ENCODE results near the gene CXCL14.

CXCL14 gene

DNA sequence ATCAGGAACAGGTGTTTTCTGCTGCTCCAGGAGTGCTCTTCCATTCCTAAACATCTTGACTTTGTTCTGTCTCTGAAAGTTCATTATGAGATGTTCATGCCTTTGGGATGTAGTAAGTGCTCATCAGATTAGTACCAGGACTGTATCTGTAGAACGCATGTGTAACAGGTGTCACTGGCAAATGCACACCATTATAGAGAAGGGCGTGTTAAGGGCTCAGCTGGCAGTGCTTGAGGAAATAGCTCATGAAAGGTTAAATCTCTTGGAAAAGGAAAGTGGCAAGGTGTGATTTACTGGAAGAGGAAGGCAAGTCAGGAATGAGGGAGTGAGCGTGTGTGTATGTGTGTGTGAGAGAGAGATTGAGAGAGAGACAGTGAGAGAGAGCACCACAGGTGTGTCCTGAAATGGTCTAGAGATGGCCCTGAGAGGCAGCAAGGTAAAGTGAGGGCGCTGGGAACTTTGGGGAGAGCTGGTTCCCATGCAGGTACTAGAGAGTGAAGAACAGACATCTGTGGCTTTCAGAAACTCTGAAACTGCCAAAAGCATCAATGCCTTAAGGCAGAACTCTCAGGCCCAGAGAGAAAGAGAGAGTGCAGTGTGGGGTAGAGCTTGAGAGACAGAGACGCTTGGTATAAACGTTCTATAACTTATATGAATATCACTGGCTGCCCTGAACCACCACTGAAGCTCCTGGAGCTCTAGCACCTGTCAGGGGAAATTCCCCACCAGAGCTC, 13.7 kb upstream of the CXCL14 start:
- in situ Hi-C loops (cut with HindIII; ENCODE audit: low pct_unique_long_range_greater_than_20kb, low sequenced_read_pairs), result no loop called here
- DNase-seq (ENCODE audit: low read depth in 1 of 2, low spot score in 1 of 2), result no peak
- TF ChIP-seq JUND (IDR thresholded peaks at IDR 0.05; ENCODE audit: low read depth), result no peak

DNA sequence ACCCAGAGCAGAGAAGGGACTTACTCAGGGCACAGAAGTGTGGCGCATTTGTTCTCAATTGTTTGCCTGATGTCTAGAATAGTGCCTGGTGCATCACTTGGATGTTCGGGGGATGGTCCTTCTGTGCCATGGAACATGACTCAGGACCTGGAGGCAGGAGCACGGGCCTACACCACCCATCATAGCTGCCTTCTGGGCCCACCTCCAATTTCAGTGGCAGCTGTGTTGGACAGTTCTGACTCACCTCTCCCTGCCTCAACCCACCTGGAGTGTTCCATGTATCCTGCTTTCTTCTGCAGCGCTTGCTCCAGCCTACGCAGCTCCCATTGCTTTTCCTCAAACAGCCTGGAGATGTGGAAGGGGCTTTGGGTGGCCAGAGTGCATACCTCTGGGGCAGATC, 12.5 kb upstream of the CXCL14 start:
- in situ Hi-C loops (cut with HindIII; ENCODE audit: low pct_unique_long_range_greater_than_20kb, low sequenced_read_pairs), result no loop called here
- no peak for DNase-seq (ENCODE audit: low read depth in 1 of 2, low spot score in 1 of 2)
- TF ChIP-seq JUND (IDR thresholded peaks at IDR 0.05; ENCODE audit: low read depth), result no peak

DNA sequence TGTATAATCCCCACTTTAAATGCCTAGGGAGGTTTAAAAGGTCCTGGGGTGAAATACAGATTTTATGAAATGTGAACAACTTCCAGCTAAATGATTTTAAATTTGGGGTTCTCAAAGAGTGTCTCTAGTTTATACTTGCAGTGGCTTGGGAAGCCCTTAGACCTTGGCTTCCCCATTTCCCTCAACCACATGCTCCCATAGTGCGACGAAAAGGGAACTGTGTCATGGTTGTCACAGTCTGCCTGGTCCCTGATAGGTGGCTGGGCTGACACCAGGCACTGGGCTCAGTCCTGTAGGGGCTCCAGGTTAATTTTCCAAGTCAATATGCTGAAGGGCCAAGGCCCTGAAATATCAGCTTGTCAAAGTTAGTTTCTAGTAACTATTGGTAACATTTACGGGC, 10.4 kb upstream of the CXCL14 start:
- TF ChIP-seq JUND (IDR thresholded peaks at IDR 0.05; ENCODE audit: low read depth), result no peak
- DNase-seq (ENCODE audit: low read depth in 1 of 2, low spot score in 1 of 2), result no peak
- in situ Hi-C loops (cut with HindIII; ENCODE audit: low pct_unique_long_range_greater_than_20kb, low sequenced_read_pairs), result no loop called here

DNA sequence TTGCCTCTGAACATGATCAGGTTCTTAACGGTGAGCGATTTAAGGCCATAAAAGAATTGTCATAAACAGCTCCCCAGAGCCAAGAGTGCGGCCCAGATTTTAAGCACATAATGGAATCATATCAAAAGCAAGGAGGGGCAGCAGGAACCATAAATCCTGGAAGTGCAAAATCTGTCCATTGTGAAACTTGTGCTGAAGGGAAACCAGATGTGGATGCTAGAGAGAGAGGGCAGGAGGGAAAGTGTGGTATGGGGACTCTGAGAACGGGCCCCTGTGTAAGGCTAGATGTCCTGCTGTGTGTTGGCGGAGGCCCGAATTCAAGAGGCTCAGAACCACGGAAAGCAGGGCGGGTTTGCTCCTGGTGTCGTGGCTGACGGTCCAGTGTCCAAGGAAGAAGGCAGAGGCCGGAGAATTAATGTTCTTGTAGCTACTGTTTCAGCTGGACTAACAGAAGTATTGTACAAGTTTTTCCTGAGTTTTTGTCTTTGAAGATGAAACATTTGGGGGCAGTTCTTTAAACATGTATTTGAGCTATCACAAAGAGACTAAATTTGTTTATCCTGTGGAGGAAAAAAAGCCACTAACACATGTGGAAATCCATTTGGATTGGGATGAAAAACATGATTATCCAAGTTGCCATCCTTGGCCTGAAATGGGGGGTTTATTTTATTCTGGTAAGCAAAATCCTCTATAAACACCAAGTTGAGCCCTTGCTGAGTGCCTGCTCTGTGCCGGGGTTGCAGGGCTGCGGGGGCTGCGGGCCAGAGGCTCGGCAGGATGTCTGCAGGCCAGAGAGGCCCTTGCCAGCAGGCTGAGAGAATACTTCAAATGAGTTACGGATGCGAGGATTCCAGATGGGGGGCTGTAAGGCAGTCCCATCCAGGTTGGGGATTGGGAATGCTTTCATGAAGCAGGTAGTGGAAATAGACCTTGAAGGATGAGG, 9.2 kb upstream of the CXCL14 start:
- no peak for TF ChIP-seq JUND (IDR thresholded peaks at IDR 0.05; ENCODE audit: low read depth)
- no peak for DNase-seq (ENCODE audit: low read depth in 1 of 2, low spot score in 1 of 2)
- in situ Hi-C loops (cut with HindIII; ENCODE audit: low pct_unique_long_range_greater_than_20kb, low sequenced_read_pairs), result no loop called here

DNA sequence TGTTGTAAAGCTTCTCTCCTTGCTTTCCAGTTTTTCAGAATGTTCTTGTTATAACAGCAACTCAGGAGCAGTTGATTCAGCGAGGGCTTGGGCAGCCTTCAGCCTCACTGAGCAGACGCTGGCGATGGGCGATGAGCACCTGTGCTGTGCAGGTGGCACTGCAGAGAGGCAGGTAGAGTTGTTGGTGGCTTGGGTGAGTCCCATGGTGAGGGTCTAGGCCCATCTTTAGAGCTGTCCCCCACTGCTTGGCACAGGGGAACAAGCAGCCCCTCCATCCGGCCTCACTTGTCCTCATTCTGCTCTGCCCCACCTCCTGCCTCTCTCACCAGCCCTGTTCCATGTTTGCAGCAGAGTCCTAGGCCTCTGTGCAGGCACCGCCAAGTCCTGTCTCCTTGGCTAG, 6.1 kb upstream of the CXCL14 start:
- in situ Hi-C loops (cut with HindIII; ENCODE audit: low pct_unique_long_range_greater_than_20kb, low sequenced_read_pairs), result no loop called here
- no peak for TF ChIP-seq JUND (IDR thresholded peaks at IDR 0.05; ENCODE audit: low read depth)
- no peak for DNase-seq (ENCODE audit: low read depth in 1 of 2, low spot score in 1 of 2)

DNA sequence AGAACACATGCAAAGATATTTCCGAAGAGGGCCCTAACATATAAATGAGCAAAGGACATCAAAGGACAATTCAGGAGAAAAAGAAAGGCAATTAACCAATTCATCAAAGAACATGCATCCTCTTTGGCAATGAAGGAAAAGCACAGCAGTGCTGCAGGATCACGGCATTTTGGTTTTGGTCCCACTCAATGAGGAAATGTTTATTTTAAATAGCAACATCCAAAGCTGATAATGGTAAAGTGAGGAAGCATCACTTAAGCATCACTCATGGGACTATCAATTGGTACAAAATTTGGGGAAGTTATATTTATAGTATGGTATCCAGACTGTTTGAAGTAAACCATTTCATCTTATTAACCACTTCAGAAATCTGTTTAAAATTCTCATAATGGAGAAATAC, 5.5 kb upstream of the CXCL14 start:
- in situ Hi-C loops (cut with HindIII; ENCODE audit: low pct_unique_long_range_greater_than_20kb, low sequenced_read_pairs), result no loop called here

DNA sequence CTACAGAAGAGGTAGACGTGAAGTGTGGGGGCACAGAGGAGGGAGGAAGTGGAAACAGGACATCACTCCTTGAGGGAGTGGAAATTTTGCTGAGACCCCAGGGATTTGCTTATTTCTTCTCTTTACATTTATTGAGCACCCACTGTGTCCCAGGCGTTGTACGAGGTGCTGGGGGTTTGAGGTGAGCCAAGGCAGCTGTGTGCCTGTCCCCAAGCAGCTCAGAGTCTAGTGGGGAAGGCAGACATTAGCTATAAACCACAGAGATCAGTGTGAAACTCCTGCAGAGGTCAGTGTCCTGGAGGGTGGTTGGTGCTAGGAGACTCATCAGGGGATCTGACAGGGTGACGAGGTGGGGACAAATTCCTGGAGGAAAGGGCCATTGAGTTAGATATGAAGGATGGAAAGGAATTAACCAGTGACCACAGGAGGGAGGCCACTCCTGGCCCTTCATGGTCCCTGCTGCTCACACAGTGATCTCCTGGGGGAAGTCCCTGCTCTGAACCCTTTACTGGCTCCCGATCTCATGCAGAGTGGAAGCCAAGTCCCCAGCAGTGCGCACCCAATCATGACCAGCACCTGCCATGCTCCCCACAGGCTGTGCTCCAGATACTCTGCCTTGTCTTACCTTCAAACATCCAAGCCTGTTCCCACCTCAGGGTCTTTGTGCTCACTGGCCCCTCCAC, 3.4 kb upstream of the CXCL14 start:
- TF ChIP-seq JUND (IDR thresholded peaks at IDR 0.05; ENCODE audit: low read depth), result no peak
- in situ Hi-C loops (cut with HindIII; ENCODE audit: low pct_unique_long_range_greater_than_20kb, low sequenced_read_pairs), result no loop called here
- no peak for DNase-seq (ENCODE audit: low read depth in 1 of 2, low spot score in 1 of 2)

More for the DNA sequence above, 5.5 kb upstream of the CXCL14 start:
- DNase-seq (ENCODE audit: low read depth in 1 of 2, low spot score in 1 of 2), result no peak
- TF ChIP-seq JUND (IDR thresholded peaks at IDR 0.05; ENCODE audit: low read depth), result no peak

DNA sequence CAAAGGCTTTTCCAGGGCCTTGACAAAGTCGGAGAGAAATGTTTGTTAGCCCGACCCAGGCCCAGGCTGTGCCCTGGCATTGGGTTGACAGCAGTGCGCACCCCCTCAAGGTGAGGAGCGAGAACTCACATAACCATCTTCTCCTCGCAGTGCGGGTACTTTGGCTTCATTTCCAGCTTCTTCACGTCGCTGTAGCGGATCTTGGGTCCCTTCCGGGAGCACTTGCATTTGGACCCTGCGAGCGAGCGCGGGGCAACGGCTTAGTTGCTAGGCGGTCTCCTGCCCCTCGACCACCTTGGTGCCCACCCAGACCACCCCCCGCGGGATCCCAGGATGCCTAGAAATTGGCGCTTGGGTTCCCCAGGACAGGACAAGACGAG, 496 bp downstream of the CXCL14 start:
- TF ChIP-seq JUND (IDR thresholded peaks at IDR 0.05; ENCODE audit: low read depth), result no peak
- in situ Hi-C loops (cut with HindIII; ENCODE audit: low pct_unique_long_range_greater_than_20kb, low sequenced_read_pairs), result no loop called here
- DNase-seq (ENCODE audit: low read depth in 1 of 2, low spot score in 1 of 2), result no peak

DNA sequence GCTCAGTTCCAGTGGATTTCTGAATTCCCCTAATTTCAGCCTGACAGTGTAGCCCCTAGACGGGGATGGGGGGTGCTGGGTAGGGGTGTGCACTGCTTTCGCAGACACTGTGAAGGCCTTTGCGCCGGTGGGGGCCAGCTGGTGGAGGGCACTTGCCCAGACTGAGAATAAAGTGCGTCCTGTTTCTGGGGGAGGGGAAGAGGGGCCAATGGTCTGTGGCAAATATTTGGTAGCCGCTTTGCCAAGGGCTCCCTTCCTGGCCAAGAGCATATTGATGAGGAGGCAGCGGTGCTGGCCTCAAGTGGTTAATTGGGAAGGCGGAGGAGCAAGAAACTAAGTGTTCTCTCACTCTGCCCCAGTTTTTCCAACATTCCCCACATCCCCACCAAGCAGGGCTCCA, 1.4 kb downstream of the CXCL14 start:
- DNase-seq (ENCODE audit: low read depth in 1 of 2, low spot score in 1 of 2), result no peak
- no peak for TF ChIP-seq JUND (IDR thresholded peaks at IDR 0.05; ENCODE audit: low read depth)
- in situ Hi-C loops (cut with HindIII; ENCODE audit: low pct_unique_long_range_greater_than_20kb, low sequenced_read_pairs), result no loop called here

DNA sequence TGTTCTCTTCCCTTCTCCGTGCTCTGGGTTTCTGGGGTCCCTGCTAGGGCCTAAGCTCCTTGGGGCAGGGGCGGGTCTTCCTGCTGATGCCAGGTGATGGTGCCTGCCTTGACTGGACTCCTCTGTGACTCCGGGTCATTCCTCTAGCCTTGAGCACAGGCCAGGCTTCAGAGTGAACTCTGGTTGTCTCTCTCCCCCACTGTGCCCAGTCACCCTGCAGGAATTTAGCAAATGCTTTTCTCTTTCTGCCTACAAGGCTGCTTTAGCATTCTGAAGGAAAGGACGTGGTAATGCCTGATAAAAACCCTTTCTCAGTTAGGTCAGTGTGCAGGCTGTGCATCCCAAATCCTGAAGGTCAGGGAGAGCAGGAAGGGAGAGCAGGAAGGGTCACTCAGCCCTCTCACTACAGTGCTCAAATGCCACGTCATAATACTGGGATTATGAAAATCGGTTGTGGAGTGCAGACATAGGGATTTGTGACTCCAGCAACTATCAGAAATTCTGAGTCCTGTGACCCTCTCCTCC, 2.7 kb downstream of the CXCL14 start:
- no peak for TF ChIP-seq JUND (IDR thresholded peaks at IDR 0.05; ENCODE audit: low read depth)
- in situ Hi-C loops (cut with HindIII; ENCODE audit: low pct_unique_long_range_greater_than_20kb, low sequenced_read_pairs), result no loop called here
- DNase-seq (ENCODE audit: low read depth in 1 of 2, low spot score in 1 of 2), result no peak

DNA sequence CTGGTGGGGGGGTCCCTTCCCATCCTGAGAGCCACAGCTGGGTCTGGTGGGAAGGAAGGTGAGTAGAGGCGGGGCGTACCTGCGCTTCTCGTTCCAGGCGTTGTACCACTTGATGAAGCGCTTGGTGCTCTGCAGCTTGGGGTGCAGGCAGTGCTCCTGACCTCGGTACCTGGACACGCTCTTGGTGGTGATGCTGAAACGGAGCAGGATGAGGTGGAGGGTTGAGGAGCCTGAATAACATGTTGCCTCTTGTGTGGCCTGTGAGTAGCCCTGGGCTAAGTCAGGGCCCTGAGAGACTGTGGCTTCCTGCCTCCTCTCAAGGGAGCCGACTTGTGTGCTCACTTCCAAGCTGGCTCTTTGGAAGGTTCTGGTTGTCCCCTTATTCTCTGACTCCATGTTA, 4.3 kb downstream of the CXCL14 start:
- TF ChIP-seq JUND (IDR thresholded peaks at IDR 0.05; ENCODE audit: low read depth), result no peak
- in situ Hi-C loops (cut with HindIII; ENCODE audit: low pct_unique_long_range_greater_than_20kb, low sequenced_read_pairs), result loop anchor here (25.0 kb wide), 1 partner anchor 263 kb away; the partner anchor contains the start of gene SLC25A48
- peak in 1 of 2 experiments; percentile 32 for DNase-seq (ENCODE audit: low read depth in 1 of 2, low spot score in 1 of 2)

DNA sequence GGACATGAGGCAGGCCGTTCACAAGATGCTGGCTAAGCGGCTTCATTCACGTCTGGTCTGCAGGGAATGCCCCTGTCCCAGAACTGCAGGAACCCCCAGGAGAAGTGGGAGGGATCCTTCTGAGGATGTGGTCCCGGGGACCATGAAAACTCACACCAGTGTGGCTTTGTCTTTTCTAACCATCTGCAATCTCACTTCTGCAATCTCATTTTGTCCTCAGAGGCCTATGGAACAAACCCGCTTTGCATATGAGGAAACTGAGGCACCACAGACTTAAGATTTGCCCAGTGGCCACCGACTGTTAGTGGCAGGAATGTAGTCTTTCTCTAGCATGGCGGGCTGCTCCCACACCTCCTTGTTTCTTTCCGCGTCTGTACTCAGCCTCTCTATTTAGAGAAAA, 6.9 kb downstream of the CXCL14 start:
- TF ChIP-seq JUND (IDR thresholded peaks at IDR 0.05; ENCODE audit: low read depth), result no peak
- in situ Hi-C loops (cut with HindIII; ENCODE audit: low pct_unique_long_range_greater_than_20kb, low sequenced_read_pairs), result loop anchor here (25.0 kb wide), 1 partner anchor 265 kb away; the partner anchor contains the start of gene SLC25A48
- DNase-seq (ENCODE audit: low read depth in 1 of 2, low spot score in 1 of 2), result no peak

Data from T47D (cell line).